Panc1 (cell line): ENCODE results near the gene ATXN7. TPM values are rescaled to one million over a fixed set of nuclear protein-coding genes. Genes with fewer than 3 reads are reported as not detected.

ENCODE experiments used
- ATAC-seq: fragments of 200-7000 bp; cut with Tn5 transposase; 2 replicates; pipeline ENCODE4 v1.9.1; 2020; ENCODE audit warnings: mild to moderate bottlenecking, moderate library complexity
- BruUV-seq: library from RNA; stranded (reverse); fragments of 400-500 nt; replicated peaks from 2 replicates; lab custom pipeline; 2021; lab: Mats Ljungman, UMichigan
- CTCF ChIA-PET: fragments of 300-600 bp; sonication (Branson Sonifier 250); formaldehyde crosslinking; loops from one replicate; lab custom pipeline; 2022; ENCODE audit warnings: antibody characterized with exemption; lab: Charles Lee
- POLR2A ChIA-PET: fragments of 300-600 bp; sonication (Branson Sonifier 250); formaldehyde crosslinking; loops from one replicate; lab custom pipeline; 2022; ENCODE audit warnings: antibody characterized with exemption; lab: Charles Lee
- DNase-seq: peaks from one replicate; pipeline ENCODE4 v3.0.0-alpha.2; 2010; ENCODE audit warnings: low read depth, low spot score
- H3K27ac ChIP-seq: 2 replicates; pipeline ENCODE4 v1.5.1; 2011; ENCODE audit warnings: mild to moderate bottlenecking, low read length, inconsistent platforms
- H3K27me3 ChIP-seq: fragments of 200-500 bp; sonication (Bioruptor generic); 2 replicates; pipeline ENCODE4 v1.6.0; 2014; ENCODE audit warnings: low read length, inconsistent platforms; ENCODE audit not compliant: control insufficient read depth, insufficient read depth
- H3K36me3 ChIP-seq: fragments of 200-500 bp; sonication (Bioruptor generic); 2 replicates; pipeline ENCODE4 v1.5.1; 2014; ENCODE audit warnings: inconsistent platforms, mild to moderate bottlenecking, low read length, moderate library complexity; ENCODE audit not compliant: control insufficient read depth, insufficient read depth
- H3K4me1 ChIP-seq: 2 replicates; pipeline ENCODE4 v1.5.1; 2011; ENCODE audit warnings: inconsistent platforms, mild to moderate bottlenecking, low read length, moderate library complexity; ENCODE audit not compliant: control insufficient read depth, insufficient read depth
- H3K4me3 ChIP-seq, 2 experiments: 2 replicates each; pipeline ENCODE4 v1.5.1; 2011 to 2012; ENCODE audit warnings: low read depth in 2 of 2, low read length in 2 of 2, mild to moderate bottlenecking in 2 of 2, inconsistent platforms in 1 of 2, moderate library complexity in 1 of 2
- H3K9me3 ChIP-seq: fragments of 200-500 bp; sonication (Bioruptor generic); 2 replicates; pipeline ENCODE4 v1.5.1; 2014; ENCODE audit warnings: low read depth, mild to moderate bottlenecking, inconsistent platforms, low read length, moderate library complexity; ENCODE audit not compliant: control insufficient read depth, insufficient read depth
- CTCF ChIP-seq: fragments of 450-650 bp; IDR thresholded peaks from 2 replicates; pipeline ENCODE4 v1.5.1; 2017; ENCODE audit warnings: mild to moderate bottlenecking
- POLR2AphosphoS5 ChIP-seq: IDR thresholded peaks from 2 replicates; pipeline ENCODE4 v1.6.1; 2012; ENCODE audit warnings: mild to moderate bottlenecking, low read depth, low read length, moderate library complexity
- SIN3A ChIP-seq: IDR thresholded peaks from 2 replicates; pipeline ENCODE4 v1.6.1; 2012; ENCODE audit warnings: low read depth, mild to moderate bottlenecking, low read length, moderate library complexity, borderline replicate concordance; ENCODE audit not compliant: insufficient read depth
- TCF7L2 ChIP-seq: IDR thresholded peaks from 2 replicates; pipeline ENCODE4 v1.6.1; 2011; ENCODE audit warnings: mild to moderate bottlenecking, low read depth, low read length, inconsistent platforms
- in situ Hi-C: cut with HindIII; loops from 2 replicates; pipeline ENCODE4 v1.10.0; 2016; ENCODE audit warnings: low sequenced_read_pairs, low pct_unique_long_range_greater_than_20kb
- intact Hi-C: fragments of 100-400 bp; cut with micrococcal nuclease; formaldehyde crosslinking; loops from one replicate; pipeline ENCODE4 v1.10.0; 2022; ENCODE audit not compliant: unreplicated experiment
- total RNA-seq: library from RNA; stranded (reverse); gene quantifications from one replicate; pipeline ENCODE4 v1.2.1, GENCODE V29; 2021; ENCODE audit not compliant: unreplicated experiment
- TF ChIP-seq, protein P1 (sequence below), 2 experiments: IDR thresholded peaks; 2 replicates each; pipeline ENCODE4 v1.6.1; 2011 to 2012; ENCODE audit warnings: low read depth in 2 of 2, control low read depth in 1 of 2, low read length in 1 of 2, mild to moderate bottlenecking in 1 of 2, moderate library complexity in 1 of 2; ENCODE audit not compliant: insufficient read depth in 1 of 2

The ATXN7 gene
- total RNA-seq, 1 experiment from 2014 or later, result 17.3 TPM

DNA sequence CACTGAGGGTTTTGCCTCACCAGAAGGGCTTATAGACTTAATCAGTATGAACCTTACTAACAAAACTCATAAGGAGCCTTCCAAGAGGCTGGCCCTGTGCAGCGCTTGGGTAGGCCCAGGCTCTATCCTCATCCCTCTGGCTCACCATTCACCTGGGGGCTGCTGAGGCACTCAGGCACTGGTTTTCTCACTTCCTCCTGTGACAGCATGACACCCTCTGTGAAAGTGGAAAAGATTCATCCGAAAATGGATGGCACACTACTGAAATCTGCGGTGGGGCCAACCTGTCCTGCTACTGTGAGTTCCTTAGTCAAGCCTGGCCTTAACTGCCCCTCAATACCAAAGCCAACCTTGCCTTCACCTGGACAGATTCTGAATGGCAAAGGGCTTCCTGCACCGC is 118.3 kb downstream of the ATXN7 start:
- peaks cover 6% of the 10 kb centered on the region for H3K36me3 ChIP-seq
- H3K27ac ChIP-seq, result no peak overlapping the region
- TF ChIP-seq TCF7L2 (no peak), CTCF (no peak), POLR2AphosphoS5 (no peak), SIN3A (no peak)
- TF ChIP-seq, protein P1, sequence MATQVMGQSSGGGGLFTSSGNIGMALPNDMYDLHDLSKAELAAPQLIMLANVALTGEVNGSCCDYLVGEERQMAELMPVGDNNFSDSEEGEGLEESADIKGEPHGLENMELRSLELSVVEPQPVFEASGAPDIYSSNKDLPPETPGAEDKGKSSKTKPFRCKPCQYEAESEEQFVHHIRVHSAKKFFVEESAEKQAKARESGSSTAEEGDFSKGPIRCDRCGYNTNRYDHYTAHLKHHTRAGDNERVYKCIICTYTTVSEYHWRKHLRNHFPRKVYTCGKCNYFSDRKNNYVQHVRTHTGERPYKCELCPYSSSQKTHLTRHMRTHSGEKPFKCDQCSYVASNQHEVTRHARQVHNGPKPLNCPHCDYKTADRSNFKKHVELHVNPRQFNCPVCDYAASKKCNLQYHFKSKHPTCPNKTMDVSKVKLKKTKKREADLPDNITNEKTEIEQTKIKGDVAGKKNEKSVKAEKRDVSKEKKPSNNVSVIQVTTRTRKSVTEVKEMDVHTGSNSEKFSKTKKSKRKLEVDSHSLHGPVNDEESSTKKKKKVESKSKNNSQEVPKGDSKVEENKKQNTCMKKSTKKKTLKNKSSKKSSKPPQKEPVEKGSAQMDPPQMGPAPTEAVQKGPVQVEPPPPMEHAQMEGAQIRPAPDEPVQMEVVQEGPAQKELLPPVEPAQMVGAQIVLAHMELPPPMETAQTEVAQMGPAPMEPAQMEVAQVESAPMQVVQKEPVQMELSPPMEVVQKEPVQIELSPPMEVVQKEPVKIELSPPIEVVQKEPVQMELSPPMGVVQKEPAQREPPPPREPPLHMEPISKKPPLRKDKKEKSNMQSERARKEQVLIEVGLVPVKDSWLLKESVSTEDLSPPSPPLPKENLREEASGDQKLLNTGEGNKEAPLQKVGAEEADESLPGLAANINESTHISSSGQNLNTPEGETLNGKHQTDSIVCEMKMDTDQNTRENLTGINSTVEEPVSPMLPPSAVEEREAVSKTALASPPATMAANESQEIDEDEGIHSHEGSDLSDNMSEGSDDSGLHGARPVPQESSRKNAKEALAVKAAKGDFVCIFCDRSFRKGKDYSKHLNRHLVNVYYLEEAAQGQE (IDR thresholded peaks at IDR 0.05; ENCODE audit: insufficient read depth in 1 of 2, low read depth in 2 of 2, low read length in 1 of 2), result no peak
- in situ Hi-C loops (no loop called here), intact Hi-C loops (no loop called here)
- H3K4me3 ChIP-seq, result no peak overlapping the region
- POLR2A ChIA-PET, result no interaction called here
- BruUV-seq, result no TSS peak
- no peaks in the 10 kb centered on the region for H3K9me3 ChIP-seq
- H3K4me1 ChIP-seq, result no peaks in the 10 kb centered on the region
- CTCF ChIA-PET, result no interaction called here
- no peak for DNase-seq
- no peaks in the 10 kb centered on the region for H3K27me3 ChIP-seq
- no peak for ATAC-seq

DNA sequence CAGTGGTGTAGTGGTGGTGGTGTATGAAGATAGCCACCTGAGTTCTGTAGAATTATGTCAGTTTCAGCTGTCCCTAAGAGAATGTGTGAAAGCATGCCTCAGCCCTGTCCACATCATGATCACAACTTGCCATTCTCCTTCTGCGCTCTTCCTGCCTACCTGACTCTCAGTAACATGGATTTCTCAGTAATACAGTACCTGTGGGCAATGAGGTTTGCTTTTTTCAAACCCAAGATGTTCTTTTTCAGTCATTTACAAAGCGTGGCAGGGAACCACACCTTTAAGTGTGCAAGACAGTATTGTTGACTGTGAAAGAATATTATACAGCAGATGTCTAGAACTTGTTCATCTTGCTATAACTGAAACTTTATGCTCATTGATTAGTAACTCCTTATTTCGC is 120.7 kb downstream of the ATXN7 start:
- no peaks in the 10 kb centered on the region for H3K4me1 ChIP-seq
- TF ChIP-seq SIN3A, result no peak
- no peak for TF ChIP-seq TCF7L2
- TF ChIP-seq, protein P1 (IDR thresholded peaks at IDR 0.05; ENCODE audit: insufficient read depth in 1 of 2, low read depth in 2 of 2, low read length in 1 of 2), result no peak
- TF ChIP-seq POLR2AphosphoS5, result no peak
- TF ChIP-seq CTCF, result no peak
- in situ Hi-C loops (no loop called here), intact Hi-C loops (no loop called here)
- ATAC-seq, result no peak
- H3K4me3 ChIP-seq, result no peak overlapping the region
- H3K27ac ChIP-seq, result no peak overlapping the region
- ChIA-PET CTCF (no interaction called here), POLR2A (no interaction called here)
- no TSS peak for BruUV-seq
- no peaks in the 10 kb centered on the region for H3K9me3 ChIP-seq
- DNase-seq, result no peak
- peaks cover 15% of the 10 kb centered on the region for H3K36me3 ChIP-seq
- H3K27me3 ChIP-seq, result no peaks in the 10 kb centered on the region
